Epithelial cell of proximal tubule (primary cell): ENCODE measurements around the gene KRTAP4-1. TPM values are rescaled to one million over a fixed set of nuclear protein-coding genes. Genes with fewer than 3 reads are reported as not detected.
"Not testable (repeated sequence)": the region's sequence is repeated elsewhere in the genome, so short reads cannot be mapped to it uniquely, and the experiment has no call there.

Experiments
- DNase-seq: peaks from one replicate; pipeline ENCODE4 v3.0.0-alpha.2; 2011; ENCODE audit warnings: low read depth
- H3K4me3 ChIP-seq: 2 replicates; pipeline ENCODE4 v1.5.1; 2011; ENCODE audit warnings: low read depth, mild to moderate bottlenecking, low read length
- total RNA-seq: library from RNA; depleted of rRNA; stranded (reverse); fragments of >200 nt; gene quantifications from 2 replicates; pipeline ENCODE4 v1.2.3, GENCODE V29; 2015
- TF ChIP-seq, protein P1 (sequence below): conservative IDR thresholded peaks from 2 replicates; pipeline ENCODE4 v1.5.1; 2012; ENCODE audit warnings: low read depth, mild to moderate bottlenecking, low read length

KRTAP4-1 gene
- total RNA-seq = not detected in 2 replicates

GRCh38 chr17:41184480-41184961 lies at the start of gene KRTAP4-1:
Gene KRTAP4-1 (minus strand): TSS chr17:41184911. CDS start chr17:41184854, 57 bp downstream.
- no peak within 1 kb of the TSS for H3K4me3 ChIP-seq
- TF ChIP-seq, protein P1, sequence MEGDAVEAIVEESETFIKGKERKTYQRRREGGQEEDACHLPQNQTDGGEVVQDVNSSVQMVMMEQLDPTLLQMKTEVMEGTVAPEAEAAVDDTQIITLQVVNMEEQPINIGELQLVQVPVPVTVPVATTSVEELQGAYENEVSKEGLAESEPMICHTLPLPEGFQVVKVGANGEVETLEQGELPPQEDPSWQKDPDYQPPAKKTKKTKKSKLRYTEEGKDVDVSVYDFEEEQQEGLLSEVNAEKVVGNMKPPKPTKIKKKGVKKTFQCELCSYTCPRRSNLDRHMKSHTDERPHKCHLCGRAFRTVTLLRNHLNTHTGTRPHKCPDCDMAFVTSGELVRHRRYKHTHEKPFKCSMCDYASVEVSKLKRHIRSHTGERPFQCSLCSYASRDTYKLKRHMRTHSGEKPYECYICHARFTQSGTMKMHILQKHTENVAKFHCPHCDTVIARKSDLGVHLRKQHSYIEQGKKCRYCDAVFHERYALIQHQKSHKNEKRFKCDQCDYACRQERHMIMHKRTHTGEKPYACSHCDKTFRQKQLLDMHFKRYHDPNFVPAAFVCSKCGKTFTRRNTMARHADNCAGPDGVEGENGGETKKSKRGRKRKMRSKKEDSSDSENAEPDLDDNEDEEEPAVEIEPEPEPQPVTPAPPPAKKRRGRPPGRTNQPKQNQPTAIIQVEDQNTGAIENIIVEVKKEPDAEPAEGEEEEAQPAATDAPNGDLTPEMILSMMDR = no peak
- no peak for DNase-seq

DNA sequence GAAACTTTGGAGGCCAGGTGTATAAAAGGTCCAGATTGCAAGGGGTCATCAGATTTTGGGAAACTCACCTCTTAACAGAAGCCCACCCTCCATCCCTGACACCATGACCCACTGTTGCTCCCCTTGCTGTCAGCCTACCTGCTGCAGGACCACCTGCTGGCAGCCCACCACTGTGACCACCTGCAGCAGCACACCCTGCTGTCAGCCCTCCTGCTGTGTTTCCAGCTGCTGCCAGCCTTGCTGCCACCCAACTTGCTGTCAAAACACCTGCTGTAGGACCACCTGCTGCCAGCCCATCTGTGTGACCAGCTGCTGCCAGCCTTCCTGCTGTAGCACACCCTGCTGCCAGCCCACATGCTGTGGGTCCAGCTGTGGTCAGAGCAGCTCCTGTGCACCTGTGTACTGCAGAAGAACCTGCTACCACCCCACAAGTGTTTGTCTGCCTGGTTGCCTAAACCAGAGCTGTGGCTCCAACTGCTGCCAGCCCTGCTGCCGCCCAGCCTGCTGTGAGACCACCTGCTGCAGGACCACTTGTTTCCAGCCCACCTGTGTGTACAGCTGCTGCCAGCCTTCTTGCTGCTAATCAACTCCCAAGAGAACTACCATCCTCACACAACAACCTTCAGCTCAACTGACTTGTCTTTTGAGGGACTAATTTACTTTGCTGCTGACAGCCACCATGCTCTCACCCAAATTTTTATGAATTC lies 47.8 kb upstream of the KRTAP4-1 start, which contains the start of gene KRTAP9-3:
KRTAP9-3 (plus strand) TSS at position 51 of the 707 bp plus-strand sequence; CDS start at position 104, 53 bp downstream.
- DNase-seq, H3K4me3 ChIP-seq: not testable (repeated sequence)

GRCh38 chr17:41231731-41232130 lies 47.0 kb upstream of the KRTAP4-1 start:
- no peak overlapping the region for H3K4me3 ChIP-seq
- DNase-seq = no peak
- TF ChIP-seq, protein P1 = no peak

DNA sequence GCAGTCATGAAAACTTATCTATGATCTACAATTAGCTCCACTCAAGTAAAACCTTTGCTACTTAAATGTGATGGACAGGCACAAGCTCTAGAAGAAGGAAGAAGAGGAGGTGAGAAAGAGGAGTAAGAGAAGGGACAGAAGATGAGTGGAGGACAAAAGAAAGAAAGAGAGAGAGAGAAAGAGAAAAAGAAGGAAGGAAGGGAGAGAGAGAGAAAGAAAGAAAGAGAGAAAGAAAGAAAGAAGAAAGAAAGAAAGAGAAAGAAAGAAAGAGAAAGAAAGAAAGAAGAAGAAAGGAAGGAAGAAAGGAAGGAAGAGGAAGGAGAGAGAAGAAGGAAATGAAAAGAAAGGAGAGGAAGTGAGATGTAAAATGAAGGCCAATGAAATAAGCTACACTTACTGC lies 45.4 kb upstream of the KRTAP4-1 start:
- TF ChIP-seq, protein P1 = no peak
- DNase-seq = no peak
- no peak overlapping the region for H3K4me3 ChIP-seq

- DNase-seq, H3K4me3 ChIP-seq: not testable (repeated sequence)
Observed at GRCh38 chr17:41226598-41227095, 41.9 kb upstream of the KRTAP4-1 start, which contains the start of gene KRTAP9-2. Gene KRTAP9-2 (plus strand): TSS chr17:41226648. CDS start chr17:41226655, 7 bp downstream.

DNA sequence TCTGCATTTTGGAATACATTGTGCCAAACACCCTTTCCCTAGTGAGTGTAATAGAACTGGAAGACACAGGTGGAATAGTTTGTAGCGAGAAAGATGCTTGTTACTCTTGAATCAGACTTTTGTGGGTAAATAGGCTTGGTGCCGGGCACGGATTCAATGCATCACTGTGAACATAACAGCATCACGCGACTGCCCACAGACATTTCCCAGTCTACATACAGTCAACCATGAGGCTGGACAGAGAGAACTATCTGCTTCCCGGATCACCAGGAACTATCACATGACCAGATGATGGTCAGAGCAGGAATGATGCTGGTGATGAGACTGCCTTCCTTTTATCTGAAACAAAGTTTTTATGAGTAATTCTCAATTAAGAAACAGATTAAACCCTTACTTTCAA lies 41.3 kb upstream of the KRTAP4-1 start:
- DNase-seq = no peak
- TF ChIP-seq, protein P1 = no peak
- H3K4me3 ChIP-seq = no peak overlapping the region

DNA sequence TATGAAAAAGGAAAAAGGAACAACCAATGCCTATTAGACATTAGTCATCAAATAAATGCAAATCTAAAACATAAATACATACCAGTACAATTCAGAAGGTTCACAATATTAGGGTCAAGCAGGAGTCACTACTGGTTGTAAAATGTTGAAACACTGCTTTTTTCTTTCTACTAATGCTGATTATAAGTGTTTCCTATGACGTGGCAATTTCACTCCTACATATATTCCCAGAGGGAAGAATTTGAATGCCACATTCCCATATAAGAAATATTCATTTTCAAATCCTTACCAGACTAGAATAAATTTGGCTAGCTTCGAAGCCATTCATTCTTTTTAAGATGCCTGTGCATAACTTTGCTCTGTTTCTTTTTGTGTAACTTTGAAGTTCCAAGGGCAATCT lies 39.1 kb upstream of the KRTAP4-1 start:
- DNase-seq = no peak
- H3K4me3 ChIP-seq = no peak overlapping the region
- TF ChIP-seq, protein P1 = no peak

DNA sequence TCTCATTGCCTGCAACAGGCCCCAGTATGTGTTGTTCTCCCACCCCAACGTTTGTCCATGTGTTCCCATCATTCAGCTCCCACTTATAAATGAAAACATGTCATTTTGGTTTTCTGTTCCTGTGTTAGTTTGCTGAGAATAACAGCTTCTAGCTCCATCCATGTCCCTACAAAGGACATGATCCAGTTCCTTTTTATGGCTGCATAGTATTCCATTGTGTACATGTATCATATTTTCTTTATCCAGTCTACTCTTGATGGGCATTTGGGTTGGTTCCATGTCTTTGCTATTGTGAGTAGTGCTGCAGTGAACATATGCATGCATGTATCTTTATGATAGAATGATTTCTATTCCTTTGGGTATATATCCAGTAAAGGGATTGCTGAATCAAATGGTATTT lies 31.0 kb upstream of the KRTAP4-1 start:
- H3K4me3 ChIP-seq = no peak overlapping the region
- no peak for DNase-seq
- TF ChIP-seq, protein P1 = no peak
